ENCODE measurements around the gene WTIP.
"Not testable (repeated sequence)": the region's sequence is repeated elsewhere in the genome, so short reads cannot be mapped to it uniquely, and the experiment has no call there.

GRCh38 chr19:34469026-34469425 lies 12.5 kb upstream of the WTIP start:
- TF ChIP-seq, protein P1, sequence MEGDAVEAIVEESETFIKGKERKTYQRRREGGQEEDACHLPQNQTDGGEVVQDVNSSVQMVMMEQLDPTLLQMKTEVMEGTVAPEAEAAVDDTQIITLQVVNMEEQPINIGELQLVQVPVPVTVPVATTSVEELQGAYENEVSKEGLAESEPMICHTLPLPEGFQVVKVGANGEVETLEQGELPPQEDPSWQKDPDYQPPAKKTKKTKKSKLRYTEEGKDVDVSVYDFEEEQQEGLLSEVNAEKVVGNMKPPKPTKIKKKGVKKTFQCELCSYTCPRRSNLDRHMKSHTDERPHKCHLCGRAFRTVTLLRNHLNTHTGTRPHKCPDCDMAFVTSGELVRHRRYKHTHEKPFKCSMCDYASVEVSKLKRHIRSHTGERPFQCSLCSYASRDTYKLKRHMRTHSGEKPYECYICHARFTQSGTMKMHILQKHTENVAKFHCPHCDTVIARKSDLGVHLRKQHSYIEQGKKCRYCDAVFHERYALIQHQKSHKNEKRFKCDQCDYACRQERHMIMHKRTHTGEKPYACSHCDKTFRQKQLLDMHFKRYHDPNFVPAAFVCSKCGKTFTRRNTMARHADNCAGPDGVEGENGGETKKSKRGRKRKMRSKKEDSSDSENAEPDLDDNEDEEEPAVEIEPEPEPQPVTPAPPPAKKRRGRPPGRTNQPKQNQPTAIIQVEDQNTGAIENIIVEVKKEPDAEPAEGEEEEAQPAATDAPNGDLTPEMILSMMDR (IDR thresholded peaks at IDR 0.05) = not testable (repeated sequence)
- not testable (repeated sequence) for TF ChIP-seq POLR2A (IDR thresholded peaks at IDR 0.05)

Measured in thyroid gland (tissue), 4 donors.